Hematopoietic multipotent progenitor cell treated with erythropoietin and hydrocortisone succinate and interleukin-3 and kit ligand, for 17 days (in vitro differentiated cells): ENCODE data around the gene TCEANC.
A peak's percentile ranks its signal among the peaks of the same experiment; 100 is the strongest.

Experiments
- DNase-seq: peaks from one replicate; pipeline ENCODE4 v3.0.0-alpha.2; 2015; ENCODE audit warnings: low spot score

The TCEANC gene

GRCh38 chrX:13691841-13692371, 39.0 kb downstream of the TCEANC start:
- peak; percentile 19 for DNase-seq

GRCh38 chrX:13692771-13693231, 39.9 kb downstream of the TCEANC start:
- peak; percentile 24 for DNase-seq

DNA sequence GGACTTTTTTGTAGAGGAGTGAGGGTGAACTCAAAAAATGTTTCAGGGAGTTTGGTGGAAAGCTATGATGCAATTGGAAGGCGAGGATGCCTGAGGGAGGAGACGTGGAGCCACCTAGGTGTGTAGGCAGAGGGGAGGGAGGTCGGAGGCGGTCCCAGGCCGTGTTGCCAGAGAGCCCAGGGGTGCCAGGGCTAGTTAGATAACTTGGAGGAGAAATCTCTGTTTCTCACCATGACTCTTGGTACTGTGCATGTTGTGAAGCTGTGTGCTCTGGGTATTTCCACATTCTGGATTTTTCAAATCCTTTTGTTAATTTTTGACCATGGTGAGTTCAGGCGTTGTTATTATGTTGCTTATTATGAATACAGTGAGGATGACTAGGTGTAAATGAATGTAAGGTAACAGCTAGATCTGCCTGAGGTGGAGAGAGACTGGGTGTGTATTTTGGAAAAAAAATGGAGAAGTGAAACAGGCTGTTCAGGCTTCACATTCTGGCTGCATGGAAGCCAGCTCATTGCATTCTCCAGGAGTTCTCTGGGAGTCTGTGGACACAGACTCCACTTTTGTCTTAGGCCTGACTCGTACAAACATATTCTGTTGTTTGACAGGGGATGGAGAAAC, 40.5 kb downstream of the TCEANC start:
- DNase-seq: no peak

DNA sequence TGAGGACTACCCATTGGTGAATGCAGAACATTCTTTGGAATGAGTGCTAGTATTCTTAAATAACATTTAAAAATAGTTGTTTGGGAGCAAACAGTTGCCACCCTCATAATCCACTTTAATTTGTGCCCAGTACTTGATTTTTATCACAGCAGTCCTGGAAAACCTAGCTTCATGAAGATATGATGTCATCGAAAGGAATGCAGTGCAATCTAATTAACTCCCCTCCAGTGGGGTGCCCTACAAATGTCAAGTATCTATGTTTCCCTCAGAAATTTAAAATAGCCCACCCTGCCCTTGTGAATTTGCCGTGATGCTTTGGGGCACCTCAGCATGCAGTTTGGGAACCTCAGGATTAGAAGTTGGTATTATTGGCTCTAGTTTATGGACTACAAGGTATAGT, 41.4 kb downstream of the TCEANC start:
- DNase-seq: no peak

DNA sequence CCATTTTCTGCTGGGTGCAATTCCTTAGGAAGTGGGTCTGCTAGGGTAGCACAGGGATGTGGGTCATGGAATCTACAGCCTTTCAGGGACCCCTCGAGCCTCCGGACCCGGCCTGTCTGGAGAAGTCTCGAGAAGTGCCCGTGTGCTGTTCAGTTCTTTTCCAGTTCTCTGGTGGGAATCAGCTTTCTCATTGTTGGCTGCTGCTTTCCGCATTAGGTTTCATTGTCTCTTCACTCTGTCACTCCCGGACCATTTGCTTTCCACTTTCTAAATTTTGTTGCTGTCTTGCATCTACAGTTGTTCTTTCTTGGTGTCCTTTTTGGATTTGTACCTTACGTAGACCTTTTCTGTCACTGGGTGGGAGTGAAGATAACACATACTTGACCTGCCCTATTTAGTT, 42.0 kb downstream of the TCEANC start:
- DNase-seq: no peak

- no peak for DNase-seq
These were observed 42.7 kb downstream of the TCEANC start for GRCh38 chrX:13695601-13696115.

GRCh38 chrX:13697455-13697854, 44.5 kb downstream of the TCEANC start:
- DNase-seq: no peak

DNA sequence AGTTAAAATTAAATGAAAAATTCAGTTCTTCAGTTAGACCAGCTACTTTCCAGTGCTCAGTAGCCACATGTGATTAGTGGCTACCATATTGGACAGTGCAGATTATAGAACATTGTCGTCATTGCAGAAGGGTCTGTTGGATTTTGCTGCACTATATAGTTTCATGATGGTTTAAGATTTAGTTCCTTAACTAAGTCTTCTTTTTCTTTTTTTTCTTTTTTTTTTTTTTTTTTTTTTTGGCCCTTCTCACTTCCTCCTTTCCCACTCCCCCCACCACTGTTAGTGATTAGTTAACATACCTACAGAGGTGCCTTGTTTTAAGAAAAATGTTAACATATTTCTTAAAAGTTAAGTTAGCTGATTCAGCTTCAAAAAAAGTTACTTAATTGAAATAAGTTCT, 45.0 kb downstream of the TCEANC start:
- DNase-seq: no peak

DNA sequence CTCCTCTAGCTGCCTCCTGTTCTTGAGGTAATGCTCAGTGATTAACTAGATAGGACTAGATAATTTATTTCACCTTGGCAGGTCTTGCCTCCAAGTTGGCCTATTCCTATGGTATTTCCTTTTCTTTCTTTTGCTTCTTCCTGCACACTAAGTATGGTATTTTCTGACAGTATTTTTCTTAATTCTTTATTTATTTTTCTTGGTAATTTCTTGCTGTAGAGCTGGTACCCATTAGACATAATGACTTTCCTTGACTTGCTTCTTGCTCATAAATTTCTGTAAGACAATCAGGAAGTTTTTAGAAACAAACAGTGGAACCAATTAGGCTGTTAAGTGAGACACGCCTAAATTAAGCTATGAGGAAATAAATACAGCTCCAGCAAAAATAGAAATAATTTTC, 45.5 kb downstream of the TCEANC start:
- DNase-seq: no peak

- DNase-seq: peak; percentile 44
These were observed 46.4 kb downstream of the TCEANC start for GRCh38 chrX:13699183-13699826.

GRCh38 chrX:13700380-13700779, 47.4 kb downstream of the TCEANC start:
- no peak for DNase-seq

DNA sequence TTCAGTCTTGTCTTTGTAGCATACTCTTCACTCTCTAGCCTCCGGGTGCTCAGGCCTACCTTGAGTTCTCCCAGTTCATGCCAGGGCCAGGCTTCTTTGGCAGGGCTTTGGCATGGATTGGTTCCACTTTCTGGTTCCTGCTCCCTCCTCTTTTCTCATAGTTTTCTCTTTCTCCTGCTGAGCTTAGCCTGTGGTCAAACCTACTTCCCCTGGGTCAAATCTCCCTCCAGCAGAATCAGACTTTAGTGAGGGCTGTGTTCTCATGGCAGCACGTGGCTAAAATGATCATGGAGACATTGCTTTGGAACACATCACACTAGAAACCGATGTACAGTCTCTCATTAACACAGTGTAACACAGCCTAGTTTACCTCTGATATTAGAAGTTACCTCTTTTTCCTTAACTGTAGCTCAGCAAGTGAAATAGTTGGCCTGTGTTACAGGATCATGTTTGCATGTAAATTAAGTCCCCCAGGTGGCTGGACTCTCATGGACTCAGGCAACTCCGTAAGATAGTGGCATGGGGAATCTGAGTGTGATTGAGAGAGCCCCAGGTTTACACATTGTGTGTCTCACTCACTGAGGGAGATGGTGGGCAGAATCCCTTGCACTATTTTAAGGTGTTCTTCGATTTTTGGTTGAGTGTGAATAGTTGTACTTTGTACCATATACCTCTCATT, 49.3 kb downstream of the TCEANC start:
- no peak for DNase-seq

- no peak for DNase-seq
These were observed 50.2 kb downstream of the TCEANC start for GRCh38 chrX:13703135-13703534.

- DNase-seq: no peak
These were observed 50.6 kb downstream of the TCEANC start for GRCh38 chrX:13703589-13703988.

- DNase-seq: no peak
These were observed 58.2 kb downstream of the TCEANC start for GRCh38 chrX:13711141-13711540.
